ENCODE measurements around the gene PAN3. TPM values are rescaled to one million over a fixed set of nuclear protein-coding genes. Genes with fewer than 3 reads are reported as not detected.
A peak's percentile ranks its signal among the peaks of the same experiment; 100 is the strongest.

Gene PAN3
- total RNA-seq, 1 donor from 2014 or later, result 28.3 TPM

DNA sequence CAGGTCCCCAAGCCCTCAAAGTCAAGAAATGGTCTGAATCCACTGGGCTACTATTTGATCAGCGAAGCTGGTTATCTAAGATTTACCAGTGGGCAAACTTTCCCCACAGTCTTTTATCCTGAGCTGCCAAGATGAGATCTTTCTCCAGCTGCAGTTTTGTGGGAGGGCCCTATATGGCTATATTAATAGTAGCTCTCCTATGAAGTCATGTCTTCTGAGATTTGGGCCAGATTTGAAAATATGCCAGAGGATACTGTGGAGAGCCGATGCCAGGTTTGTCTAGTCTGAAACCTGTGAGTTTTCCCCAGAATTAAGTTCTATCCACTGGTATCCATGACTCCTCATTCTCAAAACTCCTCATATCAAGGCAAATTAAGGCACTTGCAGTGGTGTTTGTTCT is 183.4 kb downstream of the PAN3 start:
- TF ChIP-seq EZH2 (IDR thresholded peaks at IDR 0.05; ENCODE audit: insufficient read depth, low read length), result no peak
- TF ChIP-seq, protein P1, sequence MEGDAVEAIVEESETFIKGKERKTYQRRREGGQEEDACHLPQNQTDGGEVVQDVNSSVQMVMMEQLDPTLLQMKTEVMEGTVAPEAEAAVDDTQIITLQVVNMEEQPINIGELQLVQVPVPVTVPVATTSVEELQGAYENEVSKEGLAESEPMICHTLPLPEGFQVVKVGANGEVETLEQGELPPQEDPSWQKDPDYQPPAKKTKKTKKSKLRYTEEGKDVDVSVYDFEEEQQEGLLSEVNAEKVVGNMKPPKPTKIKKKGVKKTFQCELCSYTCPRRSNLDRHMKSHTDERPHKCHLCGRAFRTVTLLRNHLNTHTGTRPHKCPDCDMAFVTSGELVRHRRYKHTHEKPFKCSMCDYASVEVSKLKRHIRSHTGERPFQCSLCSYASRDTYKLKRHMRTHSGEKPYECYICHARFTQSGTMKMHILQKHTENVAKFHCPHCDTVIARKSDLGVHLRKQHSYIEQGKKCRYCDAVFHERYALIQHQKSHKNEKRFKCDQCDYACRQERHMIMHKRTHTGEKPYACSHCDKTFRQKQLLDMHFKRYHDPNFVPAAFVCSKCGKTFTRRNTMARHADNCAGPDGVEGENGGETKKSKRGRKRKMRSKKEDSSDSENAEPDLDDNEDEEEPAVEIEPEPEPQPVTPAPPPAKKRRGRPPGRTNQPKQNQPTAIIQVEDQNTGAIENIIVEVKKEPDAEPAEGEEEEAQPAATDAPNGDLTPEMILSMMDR (IDR thresholded peaks at IDR 0.05; ENCODE audit: insufficient read depth, low read depth, low read length), result no peak
- H3K36me3 ChIP-seq (ENCODE audit: insufficient read depth, low read length), result no peaks in the 10 kb centered on the region
- no peaks in the 10 kb centered on the region for H3K4me1 ChIP-seq (ENCODE audit: insufficient read depth, low read length)
- no peak overlapping the region for H3K27ac ChIP-seq (ENCODE audit: low read depth, low read length)
- Mint-ChIP-seq H3K36me3 (ENCODE audit: low read depth, unreplicated experiment) (no peaks in the 10 kb centered on the region), H3K4me3 (ENCODE audit: unreplicated experiment) (no peak overlapping the region), H3K27me3 (ENCODE audit: low read depth, unreplicated experiment) (no peaks in the 10 kb centered on the region), H3K27ac (ENCODE audit: unreplicated experiment) (no peak overlapping the region), H3K4me1 (ENCODE audit: low read depth, unreplicated experiment) (peaks cover 5% of the 10 kb centered on the region), H3K9me3 (ENCODE audit: unreplicated experiment) (peaks cover 4% of the 10 kb centered on the region)
- no peak overlapping the region for H3K4me3 ChIP-seq (ENCODE audit: insufficient read depth, low read depth, low read length)
- H3K4me2 ChIP-seq (ENCODE audit: low read length), result no peak overlapping the region
- no peaks in the 10 kb centered on the region for H3K79me2 ChIP-seq (ENCODE audit: insufficient read depth, low read length)
- H2AFZ ChIP-seq (ENCODE audit: low read depth, low read length), result no peak overlapping the region
- FAIRE-seq (no peak), DNase-seq (ENCODE audit: low read depth) (no peak)
- no peaks in the 10 kb centered on the region for H3K27me3 ChIP-seq (ENCODE audit: insufficient read depth, low read length)
- no peaks in the 10 kb centered on the region for H4K20me1 ChIP-seq (ENCODE audit: insufficient read depth, low read length)
- H3K9ac ChIP-seq (ENCODE audit: low read length), result no peak overlapping the region
- no peaks in the 10 kb centered on the region for H3K9me3 ChIP-seq (ENCODE audit: insufficient read depth, low read depth, low read length)

DNA sequence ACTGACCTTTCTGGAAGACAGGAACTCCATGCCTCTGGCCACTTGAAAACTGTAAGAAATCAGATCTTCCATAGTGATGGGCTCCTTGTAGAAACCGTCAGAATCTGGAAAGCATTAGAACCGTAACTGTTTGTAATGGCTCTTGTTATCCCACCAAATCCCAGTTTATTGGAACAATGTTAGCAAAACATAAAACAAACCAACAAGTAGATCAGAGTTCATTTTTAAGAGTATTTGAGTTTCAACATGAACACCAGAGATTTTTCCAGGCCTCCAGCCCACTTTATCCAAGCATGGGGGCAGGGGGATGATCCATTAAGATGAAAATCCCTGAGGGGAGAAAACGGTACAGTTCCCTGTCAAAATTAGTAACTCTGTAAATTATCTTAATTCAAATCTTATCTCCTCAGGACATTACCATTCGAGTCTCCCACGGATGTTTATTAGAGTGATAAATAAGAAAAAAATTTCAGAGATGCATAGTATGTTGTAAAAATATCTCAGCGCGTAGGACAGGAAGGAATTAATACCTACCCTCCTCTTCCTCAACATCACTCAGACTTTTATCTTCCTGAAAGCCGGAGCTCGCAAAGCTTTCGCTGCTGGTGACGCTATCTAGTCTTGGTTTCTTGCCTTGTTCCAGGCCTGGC is 184.0 kb downstream of the PAN3 start:
- Mint-ChIP-seq H3K4me3 (ENCODE audit: unreplicated experiment) (no peak overlapping the region), H3K27ac (ENCODE audit: unreplicated experiment) (no peak overlapping the region), H3K36me3 (ENCODE audit: low read depth, unreplicated experiment) (no peaks in the 10 kb centered on the region), H3K27me3 (ENCODE audit: low read depth, unreplicated experiment) (no peaks in the 10 kb centered on the region), H3K4me1 (ENCODE audit: low read depth, unreplicated experiment) (no peaks in the 10 kb centered on the region), H3K9me3 (ENCODE audit: unreplicated experiment) (peaks cover 4% of the 10 kb centered on the region)
- Histone ChIP-seq H3K4me2 (ENCODE audit: low read length) (peak overlapping the region; percentile 34), H2AFZ (ENCODE audit: low read depth, low read length) (no peak overlapping the region), H3K4me3 (ENCODE audit: insufficient read depth, low read depth, low read length) (no peak overlapping the region), H3K36me3 (ENCODE audit: insufficient read depth, low read length) (no peaks in the 10 kb centered on the region), H3K4me1 (ENCODE audit: insufficient read depth, low read length) (no peaks in the 10 kb centered on the region), H3K9me3 (ENCODE audit: insufficient read depth, low read depth, low read length) (no peaks in the 10 kb centered on the region), H3K9ac (ENCODE audit: low read length) (no peak overlapping the region), H3K27me3 (ENCODE audit: insufficient read depth, low read length) (no peaks in the 10 kb centered on the region), H4K20me1 (ENCODE audit: insufficient read depth, low read length) (no peaks in the 10 kb centered on the region), H3K79me2 (ENCODE audit: insufficient read depth, low read length) (no peaks in the 10 kb centered on the region), H3K27ac (ENCODE audit: low read depth, low read length) (no peak overlapping the region)
- FAIRE-seq (peak; percentile 23), DNase-seq (ENCODE audit: low read depth) (peak; percentile 22)
- TF ChIP-seq, protein P1 (IDR thresholded peaks at IDR 0.05; ENCODE audit: insufficient read depth, low read depth, low read length), result no peak
- TF ChIP-seq EZH2 (IDR thresholded peaks at IDR 0.05; ENCODE audit: insufficient read depth, low read length), result no peak

DNA sequence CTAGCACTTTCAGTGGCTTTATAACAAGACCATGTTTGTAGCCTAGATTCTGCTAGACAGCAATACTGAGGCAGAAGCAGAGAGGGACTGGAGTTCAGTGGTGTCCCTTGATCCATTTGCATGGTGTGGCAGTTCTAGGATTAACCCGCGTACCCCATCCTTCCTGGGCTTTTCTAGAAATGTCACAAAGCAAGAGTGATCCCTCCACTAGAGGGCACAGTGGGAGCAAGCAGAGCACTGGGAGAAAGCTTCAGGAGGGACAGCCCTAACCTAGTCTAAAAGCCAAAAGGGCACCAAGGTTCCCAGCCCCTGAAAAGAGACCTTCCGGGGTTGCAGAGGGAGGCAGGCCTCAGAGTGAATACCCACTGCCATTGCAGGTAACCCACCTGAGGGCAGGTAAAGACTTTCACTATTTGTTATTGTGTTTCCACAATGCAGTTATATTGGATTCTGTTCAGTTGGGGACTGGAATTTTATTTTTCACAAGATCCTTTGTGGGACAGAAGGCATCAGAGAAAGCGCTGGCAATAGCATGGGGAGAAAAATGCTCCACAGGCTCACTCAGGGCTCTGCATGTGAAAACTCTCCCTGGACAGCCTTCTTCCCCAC is 185.9 kb downstream of the PAN3 start:
- no peak for DNase-seq (ENCODE audit: low read depth)
- Histone ChIP-seq H3K9me3 (ENCODE audit: insufficient read depth, low read depth, low read length) (no peaks in the 10 kb centered on the region), H3K4me1 (ENCODE audit: insufficient read depth, low read length) (peaks cover 4% of the 10 kb centered on the region), H3K9ac (ENCODE audit: low read length) (no peak overlapping the region), H4K20me1 (ENCODE audit: insufficient read depth, low read length) (no peaks in the 10 kb centered on the region), H3K27me3 (ENCODE audit: insufficient read depth, low read length) (no peaks in the 10 kb centered on the region), H3K27ac (ENCODE audit: low read depth, low read length) (no peak overlapping the region), H3K4me3 (ENCODE audit: insufficient read depth, low read depth, low read length) (no peak overlapping the region), H3K36me3 (ENCODE audit: insufficient read depth, low read length) (no peaks in the 10 kb centered on the region), H2AFZ (ENCODE audit: low read depth, low read length) (no peak overlapping the region), H3K79me2 (ENCODE audit: insufficient read depth, low read length) (no peaks in the 10 kb centered on the region), H3K4me2 (ENCODE audit: low read length) (no peak overlapping the region)
- no peaks in the 10 kb centered on the region for H3K27me3 Mint-ChIP-seq (ENCODE audit: low read depth, unreplicated experiment)
- H3K36me3 Mint-ChIP-seq (ENCODE audit: low read depth, unreplicated experiment), result no peaks in the 10 kb centered on the region
- TF ChIP-seq EZH2 (IDR thresholded peaks at IDR 0.05; ENCODE audit: insufficient read depth, low read length), result no peak
- TF ChIP-seq, protein P1 (IDR thresholded peaks at IDR 0.05; ENCODE audit: insufficient read depth, low read depth, low read length), result peak; percentile 81
- peaks cover 2% of the 10 kb centered on the region for H3K4me1 Mint-ChIP-seq (ENCODE audit: low read depth, unreplicated experiment)
- peaks cover 5% of the 10 kb centered on the region for H3K9me3 Mint-ChIP-seq (ENCODE audit: unreplicated experiment)
- H3K27ac Mint-ChIP-seq (ENCODE audit: unreplicated experiment), result no peak overlapping the region
- no peak overlapping the region for H3K4me3 Mint-ChIP-seq (ENCODE audit: unreplicated experiment)
- FAIRE-seq, result peak; percentile 5

Data from astrocyte (in vitro differentiated cells and primary cell).